GM12878 (cell line): Measurements from ENCODE around the gene ATG9B.

Experiments
- ESRRA ChIP-seq: IDR thresholded peaks from 2 replicates; pipeline ENCODE4 v1.6.1; 2012; ENCODE audit warnings: mild to moderate bottlenecking, low read length, improper control_type of control experiment
- FOXK2 ChIP-seq: fragments of 450-650 bp; IDR thresholded peaks from 2 replicates; pipeline ENCODE4 v1.6.1; 2017; ENCODE audit warnings: mild to moderate bottlenecking, moderate library complexity
- JUNB ChIP-seq: IDR thresholded peaks from 2 replicates; pipeline ENCODE4 v1.6.1; 2016; ENCODE audit warnings: antibody characterized with exemption, mild to moderate bottlenecking
- POLR2A ChIP-seq: IDR thresholded peaks from 2 replicates; pipeline ENCODE4 v1.6.1; 2011; ENCODE audit warnings: low read depth, mild to moderate bottlenecking, low read length
- POLR2AphosphoS5 ChIP-seq: IDR thresholded peaks from 2 replicates; pipeline ENCODE4 v1.6.1; 2011; ENCODE audit warnings: mild to moderate bottlenecking, low read length, inconsistent platforms
- TF ChIP-seq, protein P1 (sequence below), 3 experiments: IDR thresholded peaks in 2 of 3; conservative IDR thresholded peaks in 1 of 3; 2 replicates each; pipeline ENCODE4 v1.5.1; 2011; ENCODE audit warnings: low read depth in 3 of 3, low read length in 3 of 3, mild to moderate bottlenecking in 3 of 3, control low read depth in 2 of 3, moderate library complexity in 2 of 3, inconsistent platforms in 1 of 3, mixed read lengths in 1 of 3; ENCODE audit not compliant: control insufficient read depth in 2 of 3, insufficient read depth in 1 of 3; ENCODE audit errors: extremely low read depth in 1 of 3
- TF ChIP-seq, protein P2 (sequence below): IDR thresholded peaks from 2 replicates; pipeline ENCODE4 v1.6.1; 2012; ENCODE audit warnings: low read depth, low read length, improper control_type of control experiment
- TF ChIP-seq, protein P3 (sequence below): fragments of 450-650 bp; IDR thresholded peaks from 2 replicates; pipeline ENCODE4 v1.6.1; 2016; ENCODE audit warnings: mild to moderate bottlenecking
- TF ChIP-seq, protein P4 (sequence below): IDR thresholded peaks from 2 replicates; pipeline ENCODE4 v1.6.1; 2011; ENCODE audit warnings: borderline replicate concordance, low read depth, mild to moderate bottlenecking, moderate library complexity, mixed read lengths, low read length; ENCODE audit not compliant: insufficient read depth; ENCODE audit errors: extremely low read length

DNA sequence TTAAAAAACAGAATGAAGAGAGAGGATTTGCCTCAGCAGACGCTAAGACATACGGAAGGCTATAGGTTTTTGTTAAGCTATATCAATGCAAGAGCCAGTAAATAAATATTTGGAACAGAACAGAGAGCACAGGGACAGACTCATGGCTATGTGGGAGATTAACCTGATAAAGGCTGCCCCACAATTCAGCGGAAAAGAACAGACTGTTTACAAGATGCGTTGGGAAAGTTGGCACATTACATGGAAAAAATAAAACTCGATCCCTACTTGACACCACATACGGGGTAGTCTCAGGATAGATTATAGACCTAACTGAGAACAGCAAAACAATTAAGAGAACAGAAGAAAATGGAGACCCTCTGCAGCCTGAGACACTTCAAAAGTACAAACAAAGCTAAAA is 56.9 kb downstream of the ATG9B start:
- TF ChIP-seq POLR2A (no peak), POLR2AphosphoS5 (no peak), ESRRA (no peak), JUNB (no peak), FOXK2 (no peak)
- TF ChIP-seq, protein P1, sequence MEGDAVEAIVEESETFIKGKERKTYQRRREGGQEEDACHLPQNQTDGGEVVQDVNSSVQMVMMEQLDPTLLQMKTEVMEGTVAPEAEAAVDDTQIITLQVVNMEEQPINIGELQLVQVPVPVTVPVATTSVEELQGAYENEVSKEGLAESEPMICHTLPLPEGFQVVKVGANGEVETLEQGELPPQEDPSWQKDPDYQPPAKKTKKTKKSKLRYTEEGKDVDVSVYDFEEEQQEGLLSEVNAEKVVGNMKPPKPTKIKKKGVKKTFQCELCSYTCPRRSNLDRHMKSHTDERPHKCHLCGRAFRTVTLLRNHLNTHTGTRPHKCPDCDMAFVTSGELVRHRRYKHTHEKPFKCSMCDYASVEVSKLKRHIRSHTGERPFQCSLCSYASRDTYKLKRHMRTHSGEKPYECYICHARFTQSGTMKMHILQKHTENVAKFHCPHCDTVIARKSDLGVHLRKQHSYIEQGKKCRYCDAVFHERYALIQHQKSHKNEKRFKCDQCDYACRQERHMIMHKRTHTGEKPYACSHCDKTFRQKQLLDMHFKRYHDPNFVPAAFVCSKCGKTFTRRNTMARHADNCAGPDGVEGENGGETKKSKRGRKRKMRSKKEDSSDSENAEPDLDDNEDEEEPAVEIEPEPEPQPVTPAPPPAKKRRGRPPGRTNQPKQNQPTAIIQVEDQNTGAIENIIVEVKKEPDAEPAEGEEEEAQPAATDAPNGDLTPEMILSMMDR (IDR thresholded peaks at IDR 0.05 in 2 of 3, conservative IDR thresholded peaks at IDR 0.05 in 1 of 3; ENCODE audit: control insufficient read depth in 2 of 3, extremely low read depth in 1 of 3, insufficient read depth in 1 of 3, low read depth in 3 of 3, low read length in 3 of 3) = no peak
- TF ChIP-seq, protein P2, sequence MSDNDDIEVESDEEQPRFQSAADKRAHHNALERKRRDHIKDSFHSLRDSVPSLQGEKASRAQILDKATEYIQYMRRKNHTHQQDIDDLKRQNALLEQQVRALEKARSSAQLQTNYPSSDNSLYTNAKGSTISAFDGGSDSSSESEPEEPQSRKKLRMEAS = no peak
- TF ChIP-seq, protein P3, sequence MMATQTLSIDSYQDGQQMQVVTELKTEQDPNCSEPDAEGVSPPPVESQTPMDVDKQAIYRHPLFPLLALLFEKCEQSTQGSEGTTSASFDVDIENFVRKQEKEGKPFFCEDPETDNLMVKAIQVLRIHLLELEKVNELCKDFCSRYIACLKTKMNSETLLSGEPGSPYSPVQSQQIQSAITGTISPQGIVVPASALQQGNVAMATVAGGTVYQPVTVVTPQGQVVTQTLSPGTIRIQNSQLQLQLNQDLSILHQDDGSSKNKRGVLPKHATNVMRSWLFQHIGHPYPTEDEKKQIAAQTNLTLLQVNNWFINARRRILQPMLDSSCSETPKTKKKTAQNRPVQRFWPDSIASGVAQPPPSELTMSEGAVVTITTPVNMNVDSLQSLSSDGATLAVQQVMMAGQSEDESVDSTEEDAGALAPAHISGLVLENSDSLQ = no peak
- TF ChIP-seq, protein P4, sequence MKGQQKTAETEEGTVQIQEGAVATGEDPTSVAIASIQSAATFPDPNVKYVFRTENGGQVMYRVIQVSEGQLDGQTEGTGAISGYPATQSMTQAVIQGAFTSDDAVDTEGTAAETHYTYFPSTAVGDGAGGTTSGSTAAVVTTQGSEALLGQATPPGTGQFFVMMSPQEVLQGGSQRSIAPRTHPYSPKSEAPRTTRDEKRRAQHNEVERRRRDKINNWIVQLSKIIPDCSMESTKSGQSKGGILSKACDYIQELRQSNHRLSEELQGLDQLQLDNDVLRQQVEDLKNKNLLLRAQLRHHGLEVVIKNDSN = no peak
